HUES64 (cell line): ENCODE measurements around the gene TUBG1.
A peak's percentile ranks its signal among the peaks of the same experiment; 100 is the strongest.

Experiments
- H3K27ac ChIP-seq: 2 replicates; pipeline ENCODE4 v1.7.0; 2013; ENCODE audit warnings: low read depth, low read length, inconsistent platforms
- H3K27me3 ChIP-seq: 2 replicates; pipeline ENCODE4 v1.6.1; 2013; ENCODE audit warnings: mild to moderate bottlenecking, low read length; ENCODE audit not compliant: insufficient read depth
- H3K36me3 ChIP-seq: 2 replicates; pipeline ENCODE4 v1.6.1; 2013; ENCODE audit warnings: mild to moderate bottlenecking, low read length; ENCODE audit not compliant: insufficient read depth
- H3K4me1 ChIP-seq: 2 replicates; pipeline ENCODE4 v1.6.1; 2013; ENCODE audit warnings: mild to moderate bottlenecking, low read length, moderate library complexity; ENCODE audit not compliant: insufficient read depth
- H3K4me3 ChIP-seq: 2 replicates; pipeline ENCODE4 v1.5.1; 2013; ENCODE audit warnings: mild to moderate bottlenecking, low read length, moderate library complexity
- H3K9ac ChIP-seq: 2 replicates; pipeline ENCODE4 v1.6.1; 2013; ENCODE audit warnings: mild to moderate bottlenecking, low read depth, low read length
- H3K9me3 ChIP-seq: 2 replicates; pipeline ENCODE4 v1.6.1; 2013; ENCODE audit warnings: low read depth, low read length; ENCODE audit not compliant: insufficient read depth
- WGBS: fragments of 150-250, 120-280 bp; methylation state at CpG from one replicate; pipeline ENCODE4 v1.1.7; 2013; ENCODE audit warnings: missing lambda C conversion rate; 5-methylcytosine and 5-hydroxymethylcytosine counted together

TUBG1 gene

DNA sequence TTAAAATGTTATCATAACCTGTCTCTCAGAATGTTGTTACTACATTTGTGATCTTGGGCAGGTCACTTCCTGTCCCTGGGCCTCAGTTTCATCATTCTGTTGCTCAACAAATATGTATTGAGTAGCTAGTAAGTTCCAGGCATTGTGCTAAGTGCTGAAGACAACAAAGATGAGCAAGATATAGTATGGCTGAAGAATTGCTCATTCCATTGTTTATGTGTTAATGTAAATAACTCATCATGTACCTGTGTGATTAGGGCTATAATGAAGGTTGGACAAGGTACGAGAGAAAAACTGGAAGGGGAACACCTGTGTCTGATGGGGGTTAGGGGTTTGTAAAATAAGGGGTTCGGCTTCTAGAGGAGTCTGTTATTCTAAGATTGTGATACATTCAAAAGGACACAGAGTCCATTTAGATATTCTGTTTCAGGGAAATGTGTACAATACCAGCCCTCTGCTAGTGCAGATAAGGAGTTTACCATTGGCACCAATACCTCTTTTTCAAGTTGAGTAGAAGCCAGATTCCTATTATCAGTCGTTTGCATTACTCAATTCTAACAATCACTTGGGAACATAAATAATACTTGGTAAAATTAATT lies 20.0 kb downstream of the TUBG1 start:
- Histone ChIP-seq H3K9ac (no peak overlapping the region), H3K27ac (no peak overlapping the region), H3K36me3 (no peaks in the 10 kb centered on the region), H3K4me1 (no peaks in the 10 kb centered on the region), H3K27me3 (no peaks in the 10 kb centered on the region), H3K4me3 (no peak overlapping the region), H3K9me3 (no peaks in the 10 kb centered on the region)
- WGBS: 91% methylated on average over 3 of the region's 3 CpGs

DNA sequence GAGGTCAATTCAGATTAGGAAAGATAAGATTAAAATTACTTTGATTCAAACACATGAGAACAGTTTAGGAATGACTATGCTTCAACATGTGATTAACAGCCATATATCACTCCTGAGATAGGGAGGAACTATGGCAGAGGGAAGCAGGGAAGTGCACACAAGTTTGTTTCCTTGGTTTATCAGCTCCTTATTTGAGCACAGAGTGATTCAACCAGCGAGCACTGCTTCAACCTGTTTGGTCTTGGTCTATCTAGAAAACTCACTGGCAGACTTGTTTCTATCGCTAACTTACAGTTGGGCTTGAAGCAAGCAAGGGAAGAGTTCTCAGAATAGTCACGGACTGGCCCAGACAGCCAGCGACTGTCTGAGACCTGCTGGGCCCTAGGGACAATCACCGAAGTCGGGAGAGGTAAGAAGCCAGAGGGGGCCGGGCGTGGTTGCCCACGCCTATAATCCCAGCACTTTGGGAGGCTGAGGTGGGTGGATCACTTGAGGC lies 23.5 kb downstream of the TUBG1 start:
- no peaks in the 10 kb centered on the region for H3K27me3 ChIP-seq
- WGBS: 85% methylated on average over 9 of the region's 9 CpGs
- H3K4me1 ChIP-seq: no peaks in the 10 kb centered on the region
- H3K9ac ChIP-seq: no peak overlapping the region
- no peaks in the 10 kb centered on the region for H3K36me3 ChIP-seq
- H3K4me3 ChIP-seq: no peak overlapping the region
- no peak overlapping the region for H3K27ac ChIP-seq
- no peaks in the 10 kb centered on the region for H3K9me3 ChIP-seq

DNA sequence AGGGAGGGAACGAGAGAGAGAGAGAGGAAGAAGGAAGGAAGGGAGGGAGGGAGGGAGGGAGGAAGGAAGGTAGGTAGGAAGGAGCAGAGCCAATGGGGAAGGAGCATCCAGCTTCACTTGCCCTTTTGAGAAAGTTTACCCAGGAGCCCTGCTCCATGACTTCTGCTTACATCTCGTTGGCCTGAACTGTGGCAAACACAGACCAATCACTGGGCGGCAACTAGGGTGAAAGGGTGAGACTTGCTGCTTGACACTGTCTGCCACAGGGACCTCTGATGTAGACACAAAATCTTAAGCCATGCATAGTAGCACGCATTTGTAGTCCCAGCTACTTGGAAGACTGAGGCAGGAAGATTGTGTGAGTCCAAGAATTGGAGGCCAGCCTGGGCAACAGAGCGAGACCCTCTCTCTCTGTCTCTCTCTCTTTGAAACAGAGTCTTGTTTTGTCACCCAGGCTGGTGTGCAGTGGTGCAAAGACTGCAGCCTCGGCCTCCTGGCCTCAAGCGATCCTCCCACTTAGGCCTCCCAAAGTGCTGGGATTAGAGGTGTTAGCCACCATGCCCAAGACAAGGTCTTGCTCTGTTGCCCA lies 30.1 kb downstream of the TUBG1 start:
- Histone ChIP-seq H3K27ac (no peak overlapping the region), H3K9me3 (no peaks in the 10 kb centered on the region), H3K4me3 (no peak overlapping the region)

DNA sequence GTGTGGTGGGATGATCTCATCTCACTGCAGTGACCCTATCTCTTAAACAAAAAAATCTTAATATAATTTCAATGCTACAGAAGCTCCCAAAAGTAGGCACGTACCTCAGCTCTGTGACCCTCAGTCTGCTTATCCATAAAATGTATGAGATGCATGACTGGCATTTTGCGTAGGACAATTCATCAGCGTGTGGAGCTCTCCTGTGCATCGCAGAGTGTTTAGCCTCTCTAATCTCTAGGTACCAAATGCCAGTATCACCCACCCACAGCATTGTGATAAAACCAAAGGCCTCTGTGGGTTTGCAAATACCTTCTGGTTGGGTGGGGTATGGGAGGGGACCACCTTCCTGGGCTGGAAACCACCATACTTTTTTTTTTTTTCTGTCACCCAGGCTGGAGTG lies 30.6 kb downstream of the TUBG1 start:
- H3K9ac ChIP-seq: no peak overlapping the region
- WGBS: 91% methylated on average over 4 of the region's 4 CpGs
- H3K4me3 ChIP-seq: no peak overlapping the region
- no peaks in the 10 kb centered on the region for H3K9me3 ChIP-seq
- H3K27me3 ChIP-seq: no peaks in the 10 kb centered on the region
- no peaks in the 10 kb centered on the region for H3K4me1 ChIP-seq
- no peak overlapping the region for H3K27ac ChIP-seq
- H3K36me3 ChIP-seq: no peaks in the 10 kb centered on the region

More for the DNA sequence above, 30.1 kb downstream of the TUBG1 start:
- Histone ChIP-seq H3K27me3 (no peaks in the 10 kb centered on the region), H3K36me3 (no peaks in the 10 kb centered on the region), H3K9ac (no peak overlapping the region), H3K4me1 (no peaks in the 10 kb centered on the region)
- 90% methylated on average over 6 of the region's 7 CpGs for WGBS

DNA sequence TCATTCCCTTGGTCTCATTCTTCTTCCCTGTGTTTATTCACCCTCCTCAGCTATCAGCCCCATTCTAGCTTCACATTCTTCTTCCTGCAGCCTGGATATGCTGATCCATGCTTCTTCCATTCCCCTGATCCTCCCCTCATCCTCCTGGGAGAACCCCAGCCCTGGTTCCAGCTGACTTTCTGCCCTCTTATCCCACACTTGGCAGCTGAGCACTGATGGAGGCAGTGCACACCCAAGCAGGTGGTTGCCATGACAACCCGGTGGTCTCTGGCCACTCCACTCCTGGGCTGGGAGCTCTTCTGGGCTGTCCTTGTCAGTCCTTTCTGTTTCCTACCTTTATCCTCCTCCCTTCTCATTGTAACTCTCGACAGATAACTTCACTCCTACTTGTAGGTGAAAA lies 32.9 kb downstream of the TUBG1 start:
- H3K9ac ChIP-seq: no peak overlapping the region
- WGBS: 53% methylated on average over 2 of the region's 2 CpGs

DNA sequence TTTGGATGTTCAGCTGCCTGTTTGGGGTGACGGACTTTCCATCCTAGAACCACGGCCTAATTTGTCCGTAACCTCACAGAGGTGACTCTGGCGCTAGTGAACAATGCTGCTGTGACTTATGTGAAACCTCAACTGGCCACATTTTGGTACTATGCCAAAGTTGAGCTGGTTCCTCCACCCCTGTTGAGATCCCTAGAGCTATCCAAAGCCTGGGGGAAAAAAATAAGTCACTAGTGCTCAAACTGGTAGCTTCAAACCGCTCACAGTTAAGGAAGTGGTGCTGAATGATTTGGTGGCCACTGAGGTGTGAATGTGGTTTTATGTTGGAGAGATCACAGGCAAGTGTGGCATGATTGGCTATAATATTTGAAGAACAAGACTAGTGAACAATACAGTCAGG lies 38.3 kb downstream of the TUBG1 start:
- H3K4me1 ChIP-seq: no peaks in the 10 kb centered on the region
- no peaks in the 10 kb centered on the region for H3K36me3 ChIP-seq
- H3K27me3 ChIP-seq: no peaks in the 10 kb centered on the region
- 92% methylated on average over 5 of the region's 5 CpGs for WGBS
- no peak overlapping the region for H3K27ac ChIP-seq
- H3K9ac ChIP-seq: no peak overlapping the region
- no peak overlapping the region for H3K4me3 ChIP-seq
- no peaks in the 10 kb centered on the region for H3K9me3 ChIP-seq

More for the DNA sequence above, 32.9 kb downstream of the TUBG1 start:
- Histone ChIP-seq H3K4me1 (no peaks in the 10 kb centered on the region), H3K27ac (no peak overlapping the region), H3K4me3 (no peak overlapping the region), H3K36me3 (no peaks in the 10 kb centered on the region), H3K27me3 (no peaks in the 10 kb centered on the region), H3K9me3 (no peaks in the 10 kb centered on the region)

DNA sequence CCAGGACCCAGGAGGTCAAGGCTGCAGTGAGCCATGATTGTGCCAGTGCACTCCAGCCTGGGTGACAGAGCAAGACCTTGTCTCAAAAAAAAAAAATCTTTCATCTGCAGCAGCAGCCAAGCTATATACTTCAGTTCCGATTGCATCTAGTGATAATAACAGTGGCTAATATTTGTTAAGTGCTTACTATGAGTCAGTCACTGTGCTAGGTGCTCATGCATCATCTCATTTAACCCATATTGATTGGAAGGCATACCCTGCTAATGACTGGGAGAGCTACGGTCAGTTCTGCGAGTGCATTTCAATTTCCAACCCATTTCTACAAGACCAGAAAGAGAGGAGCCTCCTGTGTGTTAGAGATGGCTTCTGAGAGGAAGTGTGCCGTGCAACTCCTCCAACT lies 41.9 kb downstream of the TUBG1 start:
- H3K4me3 ChIP-seq: no peak overlapping the region
- no peaks in the 10 kb centered on the region for H3K36me3 ChIP-seq
- H3K4me1 ChIP-seq: peaks cover 7% of the 10 kb centered on the region
- no peaks in the 10 kb centered on the region for H3K27me3 ChIP-seq
- WGBS: 97% methylated on average over 3 of the region's 4 CpGs
- no peak overlapping the region for H3K27ac ChIP-seq
- H3K9me3 ChIP-seq: no peaks in the 10 kb centered on the region
- no peak overlapping the region for H3K9ac ChIP-seq

DNA sequence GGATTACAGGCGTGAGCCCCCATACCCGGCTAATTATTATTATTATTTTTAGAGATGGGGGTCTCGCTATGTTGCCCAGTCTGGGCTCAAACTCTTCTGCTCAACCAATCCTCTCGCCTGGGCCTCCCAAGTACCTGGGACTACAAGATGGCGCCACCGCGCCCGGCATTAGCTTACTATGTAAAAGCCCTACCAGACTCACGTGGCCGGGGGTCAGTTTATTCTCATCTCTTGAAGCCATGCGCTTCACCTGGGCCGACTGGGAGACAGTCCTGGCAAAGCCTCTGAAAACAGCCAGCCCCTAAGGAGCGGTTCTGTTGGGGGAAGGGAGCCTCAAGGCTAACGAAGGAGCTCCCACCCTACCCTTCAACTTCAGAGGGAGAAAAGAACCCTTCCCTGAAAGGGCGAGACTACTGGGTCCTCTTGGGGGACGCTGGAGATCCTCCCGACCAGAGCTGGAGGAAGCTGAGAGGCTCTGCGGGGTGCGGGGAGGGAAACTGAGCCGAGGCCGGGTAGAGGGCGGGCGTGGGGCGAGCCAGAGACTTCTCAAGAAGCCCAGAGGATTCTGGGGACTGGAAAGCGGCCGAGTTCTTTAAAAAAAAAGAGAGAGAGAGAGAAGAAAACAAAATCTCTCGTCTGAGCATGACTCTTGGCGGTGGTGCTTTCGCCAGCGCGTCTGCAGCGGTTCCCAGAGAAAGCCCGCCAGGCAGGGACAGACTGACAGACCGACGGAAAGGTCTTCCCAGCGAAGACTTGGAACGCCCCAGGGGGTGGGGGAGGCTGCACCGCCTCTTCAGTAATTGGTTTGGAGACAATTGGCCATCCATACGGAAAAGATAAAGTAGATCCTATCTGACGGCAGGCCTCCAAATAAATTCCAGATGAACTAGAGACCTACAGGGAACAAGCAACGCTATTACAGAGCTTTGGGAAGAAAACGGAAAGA lies 44.0 kb downstream of the TUBG1 start:
- no peaks in the 10 kb centered on the region for H3K27me3 ChIP-seq
- H3K4me3 ChIP-seq: peak overlapping the region; percentile 43
- H3K9me3 ChIP-seq: no peaks in the 10 kb centered on the region
- peak overlapping the region; percentile 27; the same call in 1 of the 2 replicates for H3K27ac ChIP-seq
- H3K4me1 ChIP-seq: peaks cover 7% of the 10 kb centered on the region
- no peaks in the 10 kb centered on the region for H3K36me3 ChIP-seq
- H3K9ac ChIP-seq: peak overlapping the region; percentile 23; the same call in 1 of the 2 replicates
- 27% methylated on average over 40 of the region's 42 CpGs for WGBS

DNA sequence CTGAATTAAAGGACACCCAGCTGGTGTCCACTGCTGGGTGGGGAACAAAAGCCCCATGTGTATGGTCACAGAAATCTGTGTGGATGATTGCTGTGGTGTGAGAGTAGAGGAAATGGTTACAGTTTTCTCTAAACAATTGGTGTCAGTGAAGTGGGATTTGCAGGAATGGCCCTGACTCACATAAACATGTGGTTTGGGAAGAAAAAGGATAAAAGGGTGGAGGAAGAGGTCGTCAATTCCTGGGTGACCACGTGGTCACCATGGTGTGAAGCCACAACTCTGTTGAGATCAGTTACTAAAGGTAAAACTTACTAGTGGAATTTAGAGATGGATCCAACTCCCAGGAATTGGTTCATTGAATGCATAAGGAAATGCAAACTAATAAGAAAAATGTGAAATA lies 46.0 kb downstream of the TUBG1 start:
- Histone ChIP-seq H3K4me3 (no peak overlapping the region), H3K36me3 (no peaks in the 10 kb centered on the region), H3K27ac (no peak overlapping the region), H3K9me3 (no peaks in the 10 kb centered on the region), H3K27me3 (no peaks in the 10 kb centered on the region), H3K4me1 (peaks cover 14% of the 10 kb centered on the region), H3K9ac (no peak overlapping the region)
- 72% methylated on average over 2 of the region's 2 CpGs for WGBS

DNA sequence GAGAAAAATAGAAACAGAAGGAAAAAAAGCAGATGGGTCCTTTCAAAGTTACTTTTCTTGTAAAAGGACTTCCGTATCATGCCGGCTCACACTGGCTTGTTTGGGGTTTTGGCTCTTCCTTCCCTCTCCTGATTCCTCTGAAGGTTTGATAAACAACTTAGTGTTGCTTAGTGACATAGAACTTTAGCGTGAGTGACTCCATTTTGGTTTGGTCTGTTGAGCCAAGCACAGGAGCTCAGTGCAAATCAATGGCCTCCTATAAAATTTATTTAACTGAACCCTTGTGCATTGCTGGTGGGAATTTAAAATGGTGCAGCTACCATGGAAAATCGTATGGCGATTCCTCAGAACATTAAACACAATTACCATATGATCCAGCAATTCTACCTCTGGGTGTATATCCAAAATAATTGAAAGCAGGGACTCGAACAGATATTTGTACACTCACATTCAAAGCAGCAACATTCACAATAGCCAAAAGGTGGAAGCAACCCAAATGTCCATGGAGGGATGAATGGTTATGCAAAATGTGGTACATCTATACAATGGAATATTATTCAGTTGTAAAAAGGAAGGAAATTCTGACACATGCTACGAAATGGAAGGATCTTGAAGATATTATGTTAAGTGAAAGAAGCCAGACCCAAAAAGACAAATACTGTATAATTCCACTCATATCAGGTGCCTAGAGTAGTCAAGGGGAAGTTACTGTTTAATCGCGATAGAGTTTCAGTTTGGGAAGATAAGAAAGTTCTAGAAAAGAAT lies 48.5 kb downstream of the TUBG1 start:
- Histone ChIP-seq H3K36me3 (peaks cover 17% of the 10 kb centered on the region), H3K9me3 (no peaks in the 10 kb centered on the region), H3K4me1 (peaks cover 21% of the 10 kb centered on the region), H3K27me3 (no peaks in the 10 kb centered on the region), H3K9ac (no peak overlapping the region), H3K4me3 (no peak overlapping the region), H3K27ac (no peak overlapping the region)
- 94% methylated on average over 9 of the region's 9 CpGs for WGBS
